Measurements from ENCODE around the gene POLD4. TPM values are rescaled to one million over a fixed set of nuclear protein-coding genes. Genes with fewer than 3 reads are reported as not detected.

Gene POLD4
- total RNA-seq, 4 donors from 2014 or later, result 29.2 to 127 (median 113) TPM

DNA sequence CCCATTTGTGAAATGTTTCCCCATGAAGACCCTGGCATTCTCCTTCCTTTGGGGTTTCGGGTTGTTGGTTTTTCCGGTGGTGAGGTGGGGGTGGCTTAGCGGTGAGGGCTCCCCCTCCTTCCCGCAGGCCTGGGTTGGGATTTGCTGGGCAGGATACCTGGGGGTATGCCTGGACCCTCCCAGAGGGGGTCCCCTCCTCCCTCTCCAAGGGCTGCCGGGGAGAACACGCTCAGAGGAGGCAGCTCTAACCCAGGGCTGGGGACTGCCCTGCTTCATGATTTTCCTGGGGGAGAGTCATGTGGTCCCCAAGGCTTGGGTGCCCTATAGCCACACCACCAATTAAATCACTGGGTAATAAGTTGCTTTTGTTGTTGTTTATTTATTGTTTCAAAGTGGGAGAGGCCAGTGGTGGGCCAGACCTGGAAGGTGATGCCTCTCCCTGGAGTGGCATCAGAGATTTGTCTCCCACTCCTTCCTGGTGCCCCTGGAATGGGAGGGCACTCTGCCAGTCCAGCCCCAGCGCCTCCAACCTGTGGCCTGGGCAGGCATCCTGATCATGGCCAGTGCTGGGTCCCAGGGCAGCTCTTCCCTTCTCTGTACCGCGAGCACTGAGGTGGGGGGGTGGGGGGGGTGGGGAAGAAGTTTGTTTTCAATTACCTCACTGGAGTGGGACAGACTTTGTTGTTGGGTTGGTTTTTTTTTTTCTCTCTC is 21.4 kb upstream of the POLD4 start:
- TF ChIP-seq CTCF (IDR thresholded peaks at IDR 0.05; ENCODE audit: low read depth), result no peak

GRCh38 chr11:67373648-67374570 is 20.6 kb upstream of the POLD4 start:
- TF ChIP-seq CTCF (IDR thresholded peaks at IDR 0.05; ENCODE audit: low read depth), result no peak

- TF ChIP-seq CTCF (IDR thresholded peaks at IDR 0.05; ENCODE audit: low read depth), result no peak
Measured at GRCh38 chr11:67372993-67373647, 19.8 kb upstream of the POLD4 start, which contains the start of gene CLCF1. CLCF1 (minus strand) TSS chr11:67373598; CDS start chr11:67373539, 59 bp downstream.

- no peak for TF ChIP-seq CTCF (IDR thresholded peaks at IDR 0.05; ENCODE audit: low read depth)
Measured at GRCh38 chr11:67372321-67372992, 19.1 kb upstream of the POLD4 start.

- TF ChIP-seq CTCF (IDR thresholded peaks at IDR 0.05; ENCODE audit: low read depth), result no peak
Measured at GRCh38 chr11:67371911-67372320, 18.6 kb upstream of the POLD4 start.

- TF ChIP-seq CTCF (IDR thresholded peaks at IDR 0.05; ENCODE audit: low read depth), result no peak
Measured at GRCh38 chr11:67371189-67371910, 18.0 kb upstream of the POLD4 start.

Data from subcutaneous adipose tissue (tissue), 4 donors.